ENCODE data around the gene BANF1.

- TF ChIP-seq CTCF (IDR thresholded peaks at IDR 0.05; ENCODE audit: low read length) = no peak
- TF ChIP-seq EZH2 (IDR thresholded peaks at IDR 0.05; ENCODE audit: borderline replicate concordance, low read length) = no peak
Measured at GRCh38 chr11:65982824-65983588, 19.3 kb upstream of the BANF1 start.

Data from OCI-LY1 (cell line).